HepG2 (cell line): ENCODE data around the gene TRMT10C. TPM values are rescaled to one million over a fixed set of nuclear protein-coding genes. Genes with fewer than 3 reads are reported as not detected.
A peak's percentile ranks its signal among the peaks of the same experiment; 100 is the strongest.

Experiments
- CHCHD3 ChIP-seq: sonication (generic); formaldehyde crosslinking; IDR thresholded peaks from 2 replicates; pipeline ENCODE4 v1.8.0; 2022; ENCODE audit warnings: mild to moderate bottlenecking, missing genetic modification reagents, moderate library complexity
- MYC ChIP-seq: sonication (generic); formaldehyde crosslinking; IDR thresholded peaks from 2 replicates; pipeline ENCODE4 v1.9.0; 2021; ENCODE audit warnings: missing genetic modification reagents, borderline replicate concordance
- PRPF4 ChIP-seq: fragments of 200-400 bp; formaldehyde crosslinking; IDR thresholded peaks from 2 replicates; pipeline ENCODE4 v1.6.1; 2016; ENCODE audit warnings: low read length, low read depth; ENCODE audit not compliant: poor library complexity, severe bottlenecking
- RAD51 ChIP-seq: fragments of 450-650 bp; IDR thresholded peaks from 2 replicates; pipeline ENCODE4 v1.6.1; 2016; ENCODE audit warnings: borderline replicate concordance
- WIZ ChIP-seq: sonication (generic); formaldehyde crosslinking; IDR thresholded peaks from 2 replicates; pipeline ENCODE4 v1.5.1; 2020; ENCODE audit warnings: mild to moderate bottlenecking, missing genetic modification reagents
- ZNF121 ChIP-seq: sonication (generic); formaldehyde crosslinking; IDR thresholded peaks from 2 replicates; pipeline ENCODE4 v1.5.0; 2020; ENCODE audit warnings: mild to moderate bottlenecking, missing genetic modification reagents
- ZNF607 ChIP-seq: sonication (generic); formaldehyde crosslinking; IDR thresholded peaks from 2 replicates; pipeline ENCODE4 v1.5.1; 2020; ENCODE audit warnings: missing genetic modification reagents, mild to moderate bottlenecking, borderline replicate concordance
- polyA plus RNA-seq, 8 experiments: library from polyadenylated mRNA; depleted of rRNA in 3 of 8; stranded (reverse) in 7 of 8; unstranded in 1 of 8; fragments of >200 nt; fragmentation: Illumina TruSeq in 4 of 8; extraction: Trizol in 4 of 8; gene quantifications; 2 replicates each; pipeline versions ENCODE4 v1.2.1 to v1.2.3, GENCODE V29; 2011 to 2016; ENCODE audit warnings: low read depth in 4 of 8, missing spikeins in 1 of 8, mixed read lengths in 1 of 8; ENCODE audit not compliant: insufficient read depth in 1 of 8
- total RNA-seq, 5 experiments: library from RNA; depleted of rRNA; stranded (reverse); fragments of >200 nt; fragmentation: Illumina TruSeq; extraction: Trizol; gene quantifications; 2 replicates each; pipeline ENCODE4 v1.2.3, GENCODE V29; 2016; ENCODE audit warnings: low read depth in 1 of 5
- TF ChIP-seq, protein P1 (sequence below): sonication (generic); formaldehyde crosslinking; IDR thresholded peaks from 2 replicates; pipeline ENCODE4 v1.4.0; 2020; ENCODE audit warnings: missing genetic modification reagents
- TF ChIP-seq, protein P2 (sequence below), 2 experiments: sonication (generic) in 1 of 2; formaldehyde crosslinking in 1 of 2; IDR thresholded peaks; 2 replicates each; pipeline versions ENCODE4 v1.4.0 to v1.6.1; 2016 to 2020; ENCODE audit warnings: borderline replicate concordance in 1 of 2, low read depth in 1 of 2, mild to moderate bottlenecking in 1 of 2, missing genetic modification reagents in 1 of 2
- TF ChIP-seq, protein P3 (sequence below): sonication (generic); formaldehyde crosslinking; IDR thresholded peaks from 2 replicates; pipeline ENCODE4 v1.9.0; 2021; ENCODE audit warnings: mild to moderate bottlenecking, missing genetic modification reagents
- TF ChIP-seq, protein P4 (sequence below): sonication (generic); formaldehyde crosslinking; IDR thresholded peaks from 2 replicates; pipeline ENCODE4 v1.4.0; 2020; ENCODE audit warnings: missing genetic modification reagents

The TRMT10C gene
- total and polyA plus RNA-seq, 2 of the 13 experiments (the other 11 are each of a cell fraction or from before 2014, with no cell fraction given), result 10.8 to 39.2 TPM

DNA sequence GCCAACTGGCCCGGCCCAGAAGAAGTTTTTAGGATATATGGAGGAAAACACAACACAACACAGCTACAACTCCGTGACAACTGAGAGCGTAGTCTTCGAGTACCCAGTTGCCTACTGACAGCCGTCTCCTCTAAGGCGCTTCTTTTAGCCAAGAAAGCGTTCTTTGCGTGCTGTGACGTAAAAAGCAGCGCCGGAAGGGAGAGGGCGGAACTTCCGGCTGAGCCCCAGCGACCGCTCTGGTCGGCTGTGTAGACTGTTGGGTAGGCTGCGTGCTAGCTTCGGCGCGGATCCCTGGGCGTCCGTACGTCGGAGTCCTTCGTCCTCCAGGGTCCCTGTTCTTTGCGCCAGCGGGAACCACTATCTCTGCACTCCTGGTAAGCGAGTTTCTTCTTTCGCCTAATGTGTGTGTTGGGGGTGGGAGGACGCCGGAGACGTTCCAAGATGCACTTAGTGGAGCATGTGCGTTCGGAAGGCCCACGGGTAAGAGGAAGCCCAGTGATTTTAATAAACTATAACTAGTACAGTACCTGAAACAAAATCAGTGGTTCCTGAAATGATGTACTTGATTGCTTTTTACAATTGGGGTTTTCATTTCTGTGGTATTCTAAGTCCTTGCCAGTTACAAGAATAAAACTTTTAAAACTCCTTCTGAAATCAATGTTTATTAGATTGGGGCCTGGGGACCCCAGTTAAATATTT lies at the start of gene TRMT10C (continued):
- TF ChIP-seq, protein P1, sequence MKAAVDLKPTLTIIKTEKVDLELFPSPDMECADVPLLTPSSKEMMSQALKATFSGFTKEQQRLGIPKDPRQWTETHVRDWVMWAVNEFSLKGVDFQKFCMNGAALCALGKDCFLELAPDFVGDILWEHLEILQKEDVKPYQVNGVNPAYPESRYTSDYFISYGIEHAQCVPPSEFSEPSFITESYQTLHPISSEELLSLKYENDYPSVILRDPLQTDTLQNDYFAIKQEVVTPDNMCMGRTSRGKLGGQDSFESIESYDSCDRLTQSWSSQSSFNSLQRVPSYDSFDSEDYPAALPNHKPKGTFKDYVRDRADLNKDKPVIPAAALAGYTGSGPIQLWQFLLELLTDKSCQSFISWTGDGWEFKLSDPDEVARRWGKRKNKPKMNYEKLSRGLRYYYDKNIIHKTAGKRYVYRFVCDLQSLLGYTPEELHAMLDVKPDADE (CRISPR knock-in tag), result no peak
- TF ChIP-seq, protein P2, sequence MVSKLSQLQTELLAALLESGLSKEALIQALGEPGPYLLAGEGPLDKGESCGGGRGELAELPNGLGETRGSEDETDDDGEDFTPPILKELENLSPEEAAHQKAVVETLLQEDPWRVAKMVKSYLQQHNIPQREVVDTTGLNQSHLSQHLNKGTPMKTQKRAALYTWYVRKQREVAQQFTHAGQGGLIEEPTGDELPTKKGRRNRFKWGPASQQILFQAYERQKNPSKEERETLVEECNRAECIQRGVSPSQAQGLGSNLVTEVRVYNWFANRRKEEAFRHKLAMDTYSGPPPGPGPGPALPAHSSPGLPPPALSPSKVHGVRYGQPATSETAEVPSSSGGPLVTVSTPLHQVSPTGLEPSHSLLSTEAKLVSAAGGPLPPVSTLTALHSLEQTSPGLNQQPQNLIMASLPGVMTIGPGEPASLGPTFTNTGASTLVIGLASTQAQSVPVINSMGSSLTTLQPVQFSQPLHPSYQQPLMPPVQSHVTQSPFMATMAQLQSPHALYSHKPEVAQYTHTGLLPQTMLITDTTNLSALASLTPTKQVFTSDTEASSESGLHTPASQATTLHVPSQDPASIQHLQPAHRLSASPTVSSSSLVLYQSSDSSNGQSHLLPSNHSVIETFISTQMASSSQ (IDR thresholded peaks at IDR 0.05; ENCODE audit: low read depth), result no peak
- TF ChIP-seq, protein P2 (CRISPR knock-in tag; IDR thresholded peaks at IDR 0.05; ENCODE audit: borderline replicate concordance), result no peak
- TF ChIP-seq MYC (CRISPR knock-in tag) (peak; percentile 90; the same call in 1 of the 2 replicates), PRPF4 (no peak), CHCHD3 (CRISPR knock-in tag) (no peak), ZNF607 (CRISPR knock-in tag) (no peak; the same call in 1 of the 2 replicates), RAD51 (no peak), WIZ (CRISPR knock-in tag) (no peak), ZNF121 (no peak)
- TF ChIP-seq, protein P3, sequence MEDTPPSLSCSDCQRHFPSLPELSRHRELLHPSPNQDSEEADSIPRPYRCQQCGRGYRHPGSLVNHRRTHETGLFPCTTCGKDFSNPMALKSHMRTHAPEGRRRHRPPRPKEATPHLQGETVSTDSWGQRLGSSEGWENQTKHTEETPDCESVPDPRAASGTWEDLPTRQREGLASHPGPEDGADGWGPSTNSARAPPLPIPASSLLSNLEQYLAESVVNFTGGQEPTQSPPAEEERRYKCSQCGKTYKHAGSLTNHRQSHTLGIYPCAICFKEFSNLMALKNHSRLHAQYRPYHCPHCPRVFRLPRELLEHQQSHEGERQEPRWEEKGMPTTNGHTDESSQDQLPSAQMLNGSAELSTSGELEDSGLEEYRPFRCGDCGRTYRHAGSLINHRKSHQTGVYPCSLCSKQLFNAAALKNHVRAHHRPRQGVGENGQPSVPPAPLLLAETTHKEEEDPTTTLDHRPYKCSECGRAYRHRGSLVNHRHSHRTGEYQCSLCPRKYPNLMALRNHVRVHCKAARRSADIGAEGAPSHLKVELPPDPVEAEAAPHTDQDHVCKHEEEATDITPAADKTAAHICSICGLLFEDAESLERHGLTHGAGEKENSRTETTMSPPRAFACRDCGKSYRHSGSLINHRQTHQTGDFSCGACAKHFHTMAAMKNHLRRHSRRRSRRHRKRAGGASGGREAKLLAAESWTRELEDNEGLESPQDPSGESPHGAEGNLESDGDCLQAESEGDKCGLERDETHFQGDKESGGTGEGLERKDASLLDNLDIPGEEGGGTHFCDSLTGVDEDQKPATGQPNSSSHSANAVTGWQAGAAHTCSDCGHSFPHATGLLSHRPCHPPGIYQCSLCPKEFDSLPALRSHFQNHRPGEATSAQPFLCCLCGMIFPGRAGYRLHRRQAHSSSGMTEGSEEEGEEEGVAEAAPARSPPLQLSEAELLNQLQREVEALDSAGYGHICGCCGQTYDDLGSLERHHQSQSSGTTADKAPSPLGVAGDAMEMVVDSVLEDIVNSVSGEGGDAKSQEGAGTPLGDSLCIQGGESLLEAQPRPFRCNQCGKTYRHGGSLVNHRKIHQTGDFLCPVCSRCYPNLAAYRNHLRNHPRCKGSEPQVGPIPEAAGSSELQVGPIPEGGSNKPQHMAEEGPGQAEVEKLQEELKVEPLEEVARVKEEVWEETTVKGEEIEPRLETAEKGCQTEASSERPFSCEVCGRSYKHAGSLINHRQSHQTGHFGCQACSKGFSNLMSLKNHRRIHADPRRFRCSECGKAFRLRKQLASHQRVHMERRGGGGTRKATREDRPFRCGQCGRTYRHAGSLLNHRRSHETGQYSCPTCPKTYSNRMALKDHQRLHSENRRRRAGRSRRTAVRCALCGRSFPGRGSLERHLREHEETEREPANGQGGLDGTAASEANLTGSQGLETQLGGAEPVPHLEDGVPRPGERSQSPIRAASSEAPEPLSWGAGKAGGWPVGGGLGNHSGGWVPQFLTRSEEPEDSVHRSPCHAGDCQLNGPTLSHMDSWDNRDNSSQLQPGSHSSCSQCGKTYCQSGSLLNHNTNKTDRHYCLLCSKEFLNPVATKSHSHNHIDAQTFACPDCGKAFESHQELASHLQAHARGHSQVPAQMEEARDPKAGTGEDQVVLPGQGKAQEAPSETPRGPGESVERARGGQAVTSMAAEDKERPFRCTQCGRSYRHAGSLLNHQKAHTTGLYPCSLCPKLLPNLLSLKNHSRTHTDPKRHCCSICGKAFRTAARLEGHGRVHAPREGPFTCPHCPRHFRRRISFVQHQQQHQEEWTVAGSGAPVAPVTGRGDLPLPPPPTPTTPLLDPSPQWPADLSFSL (CRISPR knock-in tag), result no peak
- TF ChIP-seq, protein P4, sequence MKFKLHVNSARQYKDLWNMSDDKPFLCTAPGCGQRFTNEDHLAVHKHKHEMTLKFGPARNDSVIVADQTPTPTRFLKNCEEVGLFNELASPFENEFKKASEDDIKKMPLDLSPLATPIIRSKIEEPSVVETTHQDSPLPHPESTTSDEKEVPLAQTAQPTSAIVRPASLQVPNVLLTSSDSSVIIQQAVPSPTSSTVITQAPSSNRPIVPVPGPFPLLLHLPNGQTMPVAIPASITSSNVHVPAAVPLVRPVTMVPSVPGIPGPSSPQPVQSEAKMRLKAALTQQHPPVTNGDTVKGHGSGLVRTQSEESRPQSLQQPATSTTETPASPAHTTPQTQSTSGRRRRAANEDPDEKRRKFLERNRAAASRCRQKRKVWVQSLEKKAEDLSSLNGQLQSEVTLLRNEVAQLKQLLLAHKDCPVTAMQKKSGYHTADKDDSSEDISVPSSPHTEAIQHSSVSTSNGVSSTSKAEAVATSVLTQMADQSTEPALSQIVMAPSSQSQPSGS (CRISPR knock-in tag), result peak; percentile 85
